Prostate gland (tissue), 2 donors: ENCODE data around the gene MSH5.

Source experiments
- POLR2A ChIP-seq: fragments of 450-650 bp; IDR thresholded peaks from one replicate; pipeline ENCODE4 v1.6.1; 2016; ENCODE audit warnings: antibody characterized with exemption, mild to moderate bottlenecking
- TF ChIP-seq, protein P1 (sequence below), 4 experiments: fragments of 200-600 bp in 2 of 4; fragments of 450-650 bp in 2 of 4; sonication (generic) in 2 of 4; IDR thresholded peaks; 1 replicate in 3 of 4; 2 replicates in 1 of 4; pipeline ENCODE4 v1.5.1; 2016 to 2019; ENCODE audit warnings: antibody characterized with exemption in 4 of 4, mild to moderate bottlenecking in 2 of 4, moderate library complexity in 2 of 4

DNA sequence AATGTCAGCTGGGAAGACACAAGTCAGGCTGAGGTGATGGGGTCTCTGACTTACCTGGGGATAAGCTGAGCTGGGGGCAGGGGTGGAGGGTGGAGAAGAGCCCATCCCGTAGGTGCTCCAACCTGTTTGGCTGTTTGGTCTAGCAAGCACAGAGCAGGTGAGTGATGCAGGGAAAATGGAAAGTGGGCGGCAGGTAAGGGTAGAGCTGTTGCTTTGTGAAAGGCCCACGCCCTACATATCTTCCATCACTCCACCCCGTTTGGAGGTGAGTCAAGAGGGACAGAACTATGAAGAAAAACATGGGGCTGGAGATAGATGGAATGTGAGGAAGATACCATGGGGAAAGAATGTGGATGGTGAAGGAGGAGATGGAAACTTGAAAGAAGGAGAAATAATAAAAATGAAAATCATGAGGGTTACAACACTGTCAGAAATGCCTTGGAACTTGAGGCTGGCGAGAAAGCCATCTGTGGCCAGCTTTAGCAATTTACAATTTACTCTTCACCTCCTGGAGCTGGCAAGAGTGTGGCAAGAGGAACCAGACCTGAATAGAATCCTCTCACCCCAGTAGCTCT, 19.5 kb upstream of the MSH5 start:
- TF ChIP-seq, protein P1, sequence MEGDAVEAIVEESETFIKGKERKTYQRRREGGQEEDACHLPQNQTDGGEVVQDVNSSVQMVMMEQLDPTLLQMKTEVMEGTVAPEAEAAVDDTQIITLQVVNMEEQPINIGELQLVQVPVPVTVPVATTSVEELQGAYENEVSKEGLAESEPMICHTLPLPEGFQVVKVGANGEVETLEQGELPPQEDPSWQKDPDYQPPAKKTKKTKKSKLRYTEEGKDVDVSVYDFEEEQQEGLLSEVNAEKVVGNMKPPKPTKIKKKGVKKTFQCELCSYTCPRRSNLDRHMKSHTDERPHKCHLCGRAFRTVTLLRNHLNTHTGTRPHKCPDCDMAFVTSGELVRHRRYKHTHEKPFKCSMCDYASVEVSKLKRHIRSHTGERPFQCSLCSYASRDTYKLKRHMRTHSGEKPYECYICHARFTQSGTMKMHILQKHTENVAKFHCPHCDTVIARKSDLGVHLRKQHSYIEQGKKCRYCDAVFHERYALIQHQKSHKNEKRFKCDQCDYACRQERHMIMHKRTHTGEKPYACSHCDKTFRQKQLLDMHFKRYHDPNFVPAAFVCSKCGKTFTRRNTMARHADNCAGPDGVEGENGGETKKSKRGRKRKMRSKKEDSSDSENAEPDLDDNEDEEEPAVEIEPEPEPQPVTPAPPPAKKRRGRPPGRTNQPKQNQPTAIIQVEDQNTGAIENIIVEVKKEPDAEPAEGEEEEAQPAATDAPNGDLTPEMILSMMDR (IDR thresholded peaks at IDR 0.05): no peak
- TF ChIP-seq POLR2A: no peak
